Natural killer cell (primary cell): Measurements from ENCODE around the gene FAM110A. TPM values are rescaled to one million over a fixed set of nuclear protein-coding genes. Genes with fewer than 3 reads are reported as not detected.

Source experiments
- ATAC-seq, 3 donors: fragments of 150-1000 bp in 2 of 3; fragments of 200-7000 bp in 1 of 3; cut with Tn5 transposase; 1 replicate in 1 of 3; 2 replicates in 2 of 3; pipeline ENCODE4 v1.10.0; 2021; ENCODE audit warnings: mild to moderate bottlenecking in 2 of 3, moderate library complexity in 2 of 3
- DNase-seq, 2 donors: peaks; one replicate each; pipeline versions ENCODE4 v3.0.0 to v3.0.0-alpha.2; 2013 to 2021; ENCODE audit warnings: mixed read lengths in 1 of 2
- H3K27ac ChIP-seq: one replicate; pipeline ENCODE4 v1.5.1; 2013; ENCODE audit warnings: mild to moderate bottlenecking, low read length
- H3K27me3 ChIP-seq: one replicate; pipeline ENCODE4 v1.6.1; 2013; ENCODE audit warnings: low read length; ENCODE audit not compliant: control insufficient read depth, insufficient read depth
- H3K36me3 ChIP-seq: one replicate; pipeline ENCODE4 v1.6.1; 2013; ENCODE audit warnings: low read length; ENCODE audit not compliant: control insufficient read depth, insufficient read depth
- H3K4me1 ChIP-seq: one replicate; pipeline ENCODE4 v1.6.1; 2013; ENCODE audit warnings: low read length; ENCODE audit not compliant: control insufficient read depth, insufficient read depth
- H3K4me3 ChIP-seq: one replicate; pipeline ENCODE4 v1.5.1; 2013; ENCODE audit warnings: low read length
- H3K9me3 ChIP-seq: one replicate; pipeline ENCODE4 v1.6.1; 2013; ENCODE audit warnings: low read length; ENCODE audit not compliant: control insufficient read depth, insufficient read depth
- H3K27ac Mint-ChIP-seq, 2 donors: one replicate each; pipeline ENCODE4 v1.8.0; 2022; ENCODE audit warnings: mild to moderate bottlenecking in 2 of 2, mixed read lengths in 2 of 2, moderate library complexity in 1 of 2
- H3K27me3 Mint-ChIP-seq, 2 donors: one replicate each; pipeline ENCODE4 v1.8.0; 2022; ENCODE audit warnings: low read depth in 2 of 2, mixed read lengths in 2 of 2
- H3K36me3 Mint-ChIP-seq: one replicate; pipeline ENCODE4 v1.8.0; 2022; ENCODE audit warnings: mixed read lengths
- H3K4me1 Mint-ChIP-seq, 2 donors: one replicate each; pipeline ENCODE4 v1.8.0; 2022; ENCODE audit warnings: mixed read lengths in 2 of 2
- H3K4me3 Mint-ChIP-seq: one replicate; pipeline ENCODE4 v1.8.0; 2022; ENCODE audit warnings: mild to moderate bottlenecking, moderate library complexity, mixed read lengths
- H3K9me3 Mint-ChIP-seq, 2 donors: one replicate each; pipeline ENCODE4 v1.8.0; 2022; ENCODE audit warnings: mixed read lengths in 2 of 2
- CTCF ChIP-seq: fragments of 200-600 bp; IDR thresholded peaks from one replicate; pipeline ENCODE4 v1.8.0; 2022; ENCODE audit warnings: antibody characterized with exemption
- WGBS: methylation state at CpG from one replicate; pipeline ENCODE4 v1.1.7; 2013; ENCODE audit warnings: missing lambda C conversion rate; ENCODE audit not compliant: insufficient coverage; 5-methylcytosine and 5-hydroxymethylcytosine counted together
- intact Hi-C: fragments of 100-400 bp; cut with micrococcal nuclease; formaldehyde crosslinking; loops from one replicate; pipeline ENCODE4 v1.14.2; 2022
- total RNA-seq, 4 donors: library from RNA; stranded (reverse); fragments of 120-200 nt in 1 of 4; gene quantifications; one replicate each; pipeline versions ENCODE4 v1.2.3 to v1.2.4, GENCODE V29; 2013 to 2022

The FAM110A gene
- 10 to 100 TPM; 25.1 to 91.0 (median 31.8) TPM for total RNA-seq
- total RNA-seq (2013): 11.9 TPM

DNA sequence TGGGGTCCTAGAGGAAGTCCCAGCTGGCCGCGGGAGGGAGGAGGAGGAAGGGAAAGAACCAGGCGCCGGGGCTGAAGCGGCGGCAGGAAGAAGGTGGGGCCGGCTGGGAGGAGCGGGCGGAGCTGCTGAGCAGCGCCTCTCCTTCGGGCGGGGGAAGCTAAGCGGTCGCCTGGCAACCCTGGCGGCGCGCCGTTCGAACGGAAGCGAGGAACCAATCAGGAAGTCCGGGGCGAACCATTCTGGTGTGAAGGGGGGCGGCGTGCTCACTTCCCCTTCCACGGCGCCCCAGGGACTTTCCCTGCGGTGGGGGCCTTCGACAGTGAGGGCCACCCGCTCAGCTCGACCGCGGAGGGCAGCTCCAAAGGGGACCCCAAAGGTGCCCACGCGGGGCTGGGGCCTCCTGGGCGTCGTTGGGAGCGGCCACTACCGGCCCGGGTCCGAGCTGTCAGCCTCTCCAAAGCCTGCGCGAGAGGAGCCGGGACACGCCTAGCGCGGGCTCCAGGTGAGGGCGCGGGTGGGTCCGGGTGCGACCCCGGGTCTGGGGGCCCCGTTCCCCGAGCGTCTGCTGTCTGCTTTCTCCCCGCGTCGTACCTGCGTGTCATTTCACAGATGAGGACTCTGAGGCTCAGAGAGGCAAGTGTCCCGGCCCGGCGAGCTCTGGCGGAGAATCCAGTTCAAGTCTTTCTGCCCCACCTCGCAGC, at the start of gene FAM110A:
Gene FAM110A, plus strand, starts transcription at position 266 of the 701 bp plus-strand sequence. CDS start 11,090 bp downstream, outside the sequence.
- Mint-ChIP-seq H3K27me3 (no peaks in the 10 kb centered on the region), H3K4me3 (peak within 1 kb of the TSS; percentile 88), H3K9me3 (no peaks in the 10 kb centered on the region), H3K4me1 (peaks cover 47 to 50% of the 10 kb centered on the region in 2 donors), H3K27ac (peak within 1 kb of the TSS; percentile 84 to 94), H3K36me3 (no peaks in the 10 kb centered on the region)
- under 1% methylated on average over 64 of the region's 64 CpGs for WGBS
- Histone ChIP-seq H3K4me1 (peaks cover 28% of the 10 kb centered on the region), H3K36me3 (no peaks in the 10 kb centered on the region), H3K27ac (peak within 1 kb of the TSS; percentile 83), H3K4me3 (peak within 1 kb of the TSS; percentile 84), H3K9me3 (no peaks in the 10 kb centered on the region), H3K27me3 (no peaks in the 10 kb centered on the region)
- intact Hi-C loops: loop anchor here (1.0 to 5.0 kb wide), 2 partner anchors 11 to 181 kb away; partner anchors contain the start of gene SRXN1
- DNase-seq: peak; percentile 96 to 98
- peak; percentile 91 to 94 (median 94) for ATAC-seq
- TF ChIP-seq CTCF: no peak

- Histone ChIP-seq H3K9me3 (peaks cover 5% of the 10 kb centered on the region), H3K4me3 (no peak overlapping the region), H3K4me1 (no peaks in the 10 kb centered on the region), H3K36me3 (no peaks in the 10 kb centered on the region), H3K27me3 (no peaks in the 10 kb centered on the region), H3K27ac (no peak overlapping the region)
- Mint-ChIP-seq H3K27ac (no peak overlapping the region), H3K4me1 (no peaks in the 10 kb centered on the region), H3K36me3 (no peaks in the 10 kb centered on the region), H3K4me3 (no peak overlapping the region), H3K9me3 (peaks cover 6% of the 10 kb centered on the region in 2 donors), H3K27me3 (peaks cover 32 to 72% of the 10 kb centered on the region in 2 donors)
- intact Hi-C loops: no loop called here
- ATAC-seq (no peak), DNase-seq (no peak)
- WGBS: 0% methylated on average over 1 of the region's 1 CpG
- no peak for TF ChIP-seq CTCF
Observed at GRCh38 chr20:787825-788224, 45.7 kb upstream of the FAM110A start.

GRCh38 chr20:791056-791455, 42.5 kb upstream of the FAM110A start:
- H3K36me3 Mint-ChIP-seq: no peaks in the 10 kb centered on the region
- H3K27ac Mint-ChIP-seq: no peak overlapping the region
- Histone ChIP-seq H3K9me3 (peaks cover 5% of the 10 kb centered on the region), H3K27me3 (no peaks in the 10 kb centered on the region), H3K27ac (no peak overlapping the region), H3K4me3 (no peak overlapping the region), H3K36me3 (no peaks in the 10 kb centered on the region), H3K4me1 (no peaks in the 10 kb centered on the region)
- no peak overlapping the region for H3K4me3 Mint-ChIP-seq
- ATAC-seq: no peak
- TF ChIP-seq CTCF: no peak
- WGBS: 66% methylated on average over 2 of the region's 2 CpGs
- peaks cover 24 to 83% of the 10 kb centered on the region in 2 donors for H3K27me3 Mint-ChIP-seq
- DNase-seq: no peak
- H3K9me3 Mint-ChIP-seq: peaks cover 3% of the 10 kb centered on the region in 2 donors
- intact Hi-C loops: no loop called here
- no peaks in the 10 kb centered on the region for H3K4me1 Mint-ChIP-seq
